Measurements from ENCODE around the gene AGTR1. TPM values are rescaled to one million over a fixed set of nuclear protein-coding genes. Genes with fewer than 3 reads are reported as not detected.

Gene AGTR1
- total RNA-seq, 2 experiments from 2014 or later: not detected

- H3K4me1 Mint-ChIP-seq (ENCODE audit: low read depth): no peaks in the 10 kb centered on the region
Measured at GRCh38 chr3:148710665-148711064, 13.0 kb downstream of the AGTR1 start.

GRCh38 chr3:148711981-148712666 is 14.4 kb downstream of the AGTR1 start:
- H3K4me1 Mint-ChIP-seq (ENCODE audit: low read depth): no peaks in the 10 kb centered on the region
- CTCF ChIA-PET: no interaction called here

More at GRCh38 chr3:148710665-148711064, 13.0 kb downstream of the AGTR1 start:
- intact Hi-C loops (cut with micrococcal nuclease): no loop called here
- no peaks in the 10 kb centered on the region for H3K36me3 Mint-ChIP-seq (ENCODE audit: low read depth)
- ATAC-seq (no peak), DNase-seq (no peak)
- no peak overlapping the region for H3K4me3 Mint-ChIP-seq
- no peaks in the 10 kb centered on the region for H3K27me3 Mint-ChIP-seq
- TF ChIP-seq CTCF (IDR thresholded peaks at IDR 0.05): no peak
- ChIA-PET CTCF (no interaction called here), POLR2A (no interaction called here)
- no peaks in the 10 kb centered on the region for H3K9me3 Mint-ChIP-seq
- no peak overlapping the region for H3K27ac Mint-ChIP-seq

GRCh38 chr3:148714521-148714920 is 16.8 kb downstream of the AGTR1 start:
- Mint-ChIP-seq H3K4me1 (ENCODE audit: low read depth) (no peaks in the 10 kb centered on the region), H3K9me3 (no peaks in the 10 kb centered on the region), H3K27ac (no peak overlapping the region), H3K27me3 (no peaks in the 10 kb centered on the region), H3K4me3 (no peak overlapping the region), H3K36me3 (ENCODE audit: low read depth) (no peaks in the 10 kb centered on the region)
- ChIA-PET POLR2A (no interaction called here), CTCF (no interaction called here)
- intact Hi-C loops (cut with micrococcal nuclease): no loop called here
- ATAC-seq: no peak
- TF ChIP-seq CTCF (IDR thresholded peaks at IDR 0.05): no peak
- DNase-seq: no peak

More at GRCh38 chr3:148711981-148712666, 14.4 kb downstream of the AGTR1 start:
- no peak for TF ChIP-seq CTCF (IDR thresholded peaks at IDR 0.05)
- H3K36me3 Mint-ChIP-seq (ENCODE audit: low read depth): no peaks in the 10 kb centered on the region
- H3K9me3 Mint-ChIP-seq: no peaks in the 10 kb centered on the region
- POLR2A ChIA-PET: no interaction called here
- no peaks in the 10 kb centered on the region for H3K27me3 Mint-ChIP-seq
- no peak overlapping the region for H3K27ac Mint-ChIP-seq
- DNase-seq (no peak), ATAC-seq (no peak)
- intact Hi-C loops (cut with micrococcal nuclease): no loop called here
- H3K4me3 Mint-ChIP-seq: no peak overlapping the region

GRCh38 chr3:148716657-148717056 is 19.0 kb downstream of the AGTR1 start:
- H3K9me3 Mint-ChIP-seq: no peaks in the 10 kb centered on the region
- H3K27me3 Mint-ChIP-seq: no peaks in the 10 kb centered on the region
- no peak for TF ChIP-seq CTCF (IDR thresholded peaks at IDR 0.05)
- H3K4me1 Mint-ChIP-seq (ENCODE audit: low read depth): no peaks in the 10 kb centered on the region
- ATAC-seq: no peak
- H3K27ac Mint-ChIP-seq: no peak overlapping the region
- ChIA-PET CTCF (no interaction called here), POLR2A (interaction anchor here (0.6 kb wide), 1 partner anchor 28 kb away, joined by 3 read pairs; no protein-coding TSS in a partner anchor)
- no peaks in the 10 kb centered on the region for H3K36me3 Mint-ChIP-seq (ENCODE audit: low read depth)
- H3K4me3 Mint-ChIP-seq: no peak overlapping the region
- DNase-seq: no peak
- intact Hi-C loops (cut with micrococcal nuclease): no loop called here

GRCh38 chr3:148717885-148718561 is 20.3 kb downstream of the AGTR1 start:
- H3K9me3 Mint-ChIP-seq: no peaks in the 10 kb centered on the region
- no peaks in the 10 kb centered on the region for H3K27me3 Mint-ChIP-seq
- no peak for TF ChIP-seq CTCF (IDR thresholded peaks at IDR 0.05)
- intact Hi-C loops (cut with micrococcal nuclease): no loop called here
- H3K36me3 Mint-ChIP-seq (ENCODE audit: low read depth): no peaks in the 10 kb centered on the region
- ChIA-PET CTCF (no interaction called here), POLR2A (no interaction called here)
- H3K27ac Mint-ChIP-seq: no peak overlapping the region
- ATAC-seq (no peak), DNase-seq (no peak)
- no peaks in the 10 kb centered on the region for H3K4me1 Mint-ChIP-seq (ENCODE audit: low read depth)
- no peak overlapping the region for H3K4me3 Mint-ChIP-seq
